GM19099 (cell line): ENCODE data around the gene MYH11.

Experiments
- POLR2A ChIP-seq: IDR thresholded peaks from 3 replicates; pipeline ENCODE4 v1.6.1; 2011; ENCODE audit warnings: low read depth; ENCODE audit not compliant: insufficient read length; ENCODE audit errors: extremely low read depth

Gene MYH11

DNA sequence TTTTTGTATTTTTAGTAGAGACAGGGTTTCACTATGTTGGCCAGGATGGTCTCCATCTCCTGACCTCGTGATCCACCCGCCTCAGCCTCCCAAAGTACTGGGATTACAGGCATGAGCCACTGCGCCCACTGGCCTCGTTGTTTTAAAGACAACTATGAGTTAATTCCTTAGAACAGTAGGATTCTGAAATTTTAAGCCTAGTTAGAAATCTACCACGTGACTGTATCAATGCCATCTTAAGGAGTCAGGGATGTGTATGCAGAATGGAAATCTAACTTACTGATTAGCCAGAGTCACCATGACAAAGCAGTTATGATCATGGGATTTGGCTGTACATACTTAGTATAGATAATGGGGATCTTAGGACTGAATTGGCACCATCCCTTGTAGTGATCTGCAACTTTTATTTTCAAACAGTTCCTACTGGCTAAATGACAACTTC, 28.8 kb upstream of the MYH11 start:
- no peak for TF ChIP-seq POLR2A

DNA sequence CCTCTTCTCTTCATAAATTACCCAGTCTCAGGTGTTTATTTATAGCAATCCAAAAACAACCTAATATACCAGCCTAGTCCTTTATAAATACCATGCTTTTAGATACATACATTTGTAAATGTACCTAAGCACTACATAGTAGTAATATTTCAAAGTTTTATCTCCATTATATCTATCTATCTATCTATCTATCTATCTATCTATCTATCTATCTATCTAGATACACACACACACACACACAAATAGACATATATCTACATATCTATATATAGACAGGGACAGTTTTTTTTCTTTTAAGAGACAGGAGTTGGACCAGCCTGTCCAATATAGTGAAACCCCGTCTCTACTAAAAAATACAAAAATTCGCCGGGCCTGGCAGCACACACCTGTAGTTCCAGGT, 25.7 kb upstream of the MYH11 start:
- TF ChIP-seq POLR2A, result no peak

DNA sequence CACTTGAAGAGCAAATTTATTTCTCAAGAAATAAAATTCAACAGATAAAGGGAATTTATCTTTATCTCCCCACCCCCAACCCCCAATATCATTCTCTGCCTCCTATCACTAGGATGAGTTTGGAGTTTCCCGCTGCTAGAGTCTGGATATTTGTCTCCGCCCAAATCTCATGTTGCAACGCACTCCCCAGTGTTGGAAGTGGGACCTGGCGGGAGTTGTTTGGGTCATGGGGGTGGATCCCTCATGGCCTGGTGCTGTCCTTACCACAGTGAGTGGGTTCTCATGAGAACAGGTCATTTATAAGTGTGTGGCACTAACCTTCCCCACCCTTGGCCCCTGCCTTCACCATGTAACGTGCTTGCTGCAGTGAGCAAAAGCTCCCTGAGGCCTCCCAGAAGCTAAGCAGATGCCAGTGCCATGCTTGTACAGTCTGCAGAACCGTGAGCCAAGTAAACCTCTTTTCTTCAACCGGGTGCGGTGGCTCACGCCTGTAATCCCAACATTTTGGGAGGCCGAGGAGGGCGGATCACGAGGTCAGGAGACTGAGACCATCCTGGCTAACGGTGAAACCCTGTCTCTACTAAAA, 25.1 kb upstream of the MYH11 start:
- no peak for TF ChIP-seq POLR2A

DNA sequence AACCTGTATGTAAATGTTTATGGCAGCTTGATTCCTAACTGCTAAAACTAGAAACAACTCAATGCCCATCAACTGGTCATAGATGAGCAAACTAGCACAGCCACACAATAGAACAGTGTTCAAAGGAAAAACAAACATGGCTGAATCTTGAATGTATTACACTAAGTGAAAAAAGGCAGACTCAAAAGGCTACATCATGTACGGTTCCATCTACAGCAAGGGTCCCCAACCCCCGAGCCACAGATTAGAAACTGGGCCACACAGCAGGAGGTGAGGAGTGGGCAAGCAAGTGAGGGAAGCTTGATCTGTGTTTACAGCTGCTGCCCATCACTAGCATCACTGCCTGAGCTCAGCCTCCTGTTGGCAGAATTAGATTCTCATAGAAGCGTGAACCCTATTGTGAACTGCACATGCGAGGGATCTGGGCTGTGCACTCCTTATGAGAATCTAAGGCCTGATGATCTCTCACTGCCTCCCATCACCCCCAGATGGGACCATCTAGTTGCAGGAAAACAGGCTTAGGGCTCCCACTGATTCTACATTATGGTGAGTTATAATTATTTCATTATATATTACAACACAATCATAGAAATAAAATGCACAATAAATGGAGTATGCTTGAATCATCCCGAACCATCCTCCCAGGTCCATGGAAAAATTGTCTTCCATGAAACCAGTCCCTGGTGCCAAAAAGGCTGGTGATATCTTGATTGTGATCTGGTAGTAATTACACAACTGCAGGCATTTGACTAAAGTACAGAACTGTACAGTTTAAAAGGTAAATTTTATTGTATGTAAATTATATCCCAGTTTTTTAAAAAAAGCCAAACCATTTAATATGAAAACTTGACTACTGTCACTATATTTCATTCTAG, 23.8 kb upstream of the MYH11 start:
- no peak for TF ChIP-seq POLR2A

DNA sequence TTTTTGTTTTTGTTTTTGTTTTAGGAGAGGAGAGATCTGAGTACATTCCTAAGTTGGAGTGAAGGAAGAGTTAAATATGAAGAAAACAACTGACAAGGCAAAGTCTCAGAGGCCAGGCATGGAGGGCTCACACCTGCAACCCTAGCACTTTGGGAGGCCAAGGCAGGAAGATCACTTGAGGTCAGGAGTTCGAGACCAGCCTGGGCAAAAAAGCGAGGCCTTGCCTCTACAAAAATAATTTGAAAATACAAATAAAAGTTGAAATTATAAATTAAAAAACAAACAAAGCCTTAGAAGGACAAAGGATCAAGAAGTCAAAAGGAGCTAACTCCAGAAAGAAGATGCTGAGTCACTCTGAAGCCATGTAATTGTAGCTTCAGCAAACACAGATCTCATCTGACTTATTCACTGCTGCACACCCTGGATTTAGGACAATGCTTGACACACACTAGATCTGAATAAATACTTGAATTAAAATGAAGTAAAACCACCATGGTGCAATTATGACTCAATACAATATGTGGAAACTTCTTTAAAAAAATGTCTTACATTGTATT, 22.5 kb upstream of the MYH11 start:
- TF ChIP-seq POLR2A, result no peak

DNA sequence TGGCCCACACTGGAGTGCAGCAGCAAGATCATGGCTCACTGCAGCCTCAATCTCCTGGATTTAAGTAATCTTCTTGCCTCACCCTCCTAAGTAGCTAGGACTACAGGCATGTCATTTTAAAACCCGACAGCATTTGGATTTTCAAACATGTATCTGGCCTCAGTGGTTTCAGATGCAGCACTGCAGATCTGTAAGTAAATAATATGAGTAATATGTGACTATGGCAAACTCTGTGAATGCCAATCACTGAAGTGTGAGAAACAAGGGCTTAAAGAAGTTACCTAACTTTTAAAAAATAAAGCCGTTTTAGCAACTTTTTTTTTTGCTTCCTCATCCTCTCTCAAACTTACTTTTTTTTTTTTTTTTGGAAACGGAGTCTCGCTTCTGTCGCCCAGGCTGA, 19.7 kb upstream of the MYH11 start:
- no peak for TF ChIP-seq POLR2A

DNA sequence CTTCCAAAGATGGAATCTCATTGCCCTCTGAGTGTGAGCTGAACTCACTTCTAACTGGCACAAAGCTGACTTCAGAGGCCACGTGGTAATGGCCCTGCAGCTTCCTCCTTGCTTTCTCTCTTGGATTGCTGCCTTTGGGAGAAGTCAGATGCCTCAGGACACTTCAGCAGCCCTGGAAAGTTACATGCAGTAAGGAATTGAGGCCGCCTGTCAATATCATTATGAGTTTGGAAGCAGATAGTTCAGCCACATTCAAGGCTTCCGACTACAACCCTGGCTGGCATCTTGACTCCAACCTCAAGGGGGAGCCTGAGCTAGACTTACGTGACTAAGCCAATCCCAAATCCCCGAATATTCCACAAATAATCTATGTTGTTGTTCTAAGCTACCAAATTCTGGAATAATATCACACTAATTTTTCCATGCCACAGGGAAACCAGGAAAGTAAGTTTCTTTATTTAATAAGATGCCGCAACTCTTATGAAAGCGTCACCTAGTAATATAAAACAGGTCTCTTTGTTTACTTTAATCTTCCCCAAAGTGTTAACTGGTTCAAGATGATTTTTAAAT, 18.0 kb upstream of the MYH11 start:
- no peak for TF ChIP-seq POLR2A

DNA sequence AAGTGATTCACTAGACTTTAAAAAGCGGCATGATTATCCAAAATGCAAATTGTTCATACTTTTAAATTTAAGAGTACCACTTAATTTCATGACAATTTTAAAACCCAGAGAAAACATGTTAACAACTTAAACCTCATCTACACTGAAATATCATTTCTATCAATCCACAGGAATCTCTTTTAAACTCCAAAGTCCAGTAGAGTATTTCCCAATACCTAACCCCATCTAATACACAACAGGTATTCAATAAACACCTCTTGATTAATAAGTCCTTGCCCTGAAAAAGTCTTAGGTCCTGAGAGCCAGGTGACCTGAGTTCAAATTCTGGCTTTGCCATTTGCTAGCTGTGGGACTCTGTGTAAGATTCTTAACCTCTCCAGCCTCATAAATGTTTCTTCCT, 16.9 kb upstream of the MYH11 start:
- TF ChIP-seq POLR2A, result no peak

DNA sequence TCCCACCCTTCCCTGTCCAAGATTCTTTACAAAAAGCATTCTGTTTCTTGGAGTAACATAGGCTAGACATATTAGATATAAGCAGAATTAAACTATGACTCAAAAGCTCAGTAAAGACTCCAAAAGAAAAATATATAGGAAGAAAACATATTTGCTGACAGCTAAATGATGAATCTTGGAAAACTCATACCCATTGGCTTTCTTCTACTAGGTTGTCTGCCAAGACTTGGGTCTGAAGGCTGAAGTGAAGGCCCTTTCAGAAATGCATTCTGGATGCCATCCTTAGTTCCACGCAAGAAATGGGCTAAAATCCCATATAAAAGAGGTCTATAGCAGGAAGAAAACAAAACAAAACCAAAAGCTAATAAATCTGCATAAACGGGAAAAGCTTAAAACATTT, 16.5 kb upstream of the MYH11 start:
- TF ChIP-seq POLR2A, result no peak

DNA sequence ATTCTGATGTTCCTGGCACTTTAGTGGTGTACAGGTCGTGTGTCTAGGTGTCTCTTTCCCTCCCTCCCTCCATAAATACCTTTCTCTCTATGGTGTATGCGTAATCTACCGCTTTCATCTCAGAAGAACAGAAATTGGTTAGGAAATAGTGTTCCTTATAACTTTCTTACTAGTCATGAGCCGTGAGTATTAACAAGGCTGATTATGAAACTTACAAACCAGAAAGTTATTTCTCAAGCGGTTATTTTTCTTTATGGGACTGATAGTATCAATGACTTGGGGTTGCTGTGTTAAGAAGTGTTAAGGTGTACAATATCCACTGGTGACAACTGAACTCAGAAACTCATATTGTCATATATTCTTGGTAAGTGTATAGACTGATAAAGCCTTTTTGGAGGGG, 13.2 kb upstream of the MYH11 start:
- TF ChIP-seq POLR2A, result no peak

DNA sequence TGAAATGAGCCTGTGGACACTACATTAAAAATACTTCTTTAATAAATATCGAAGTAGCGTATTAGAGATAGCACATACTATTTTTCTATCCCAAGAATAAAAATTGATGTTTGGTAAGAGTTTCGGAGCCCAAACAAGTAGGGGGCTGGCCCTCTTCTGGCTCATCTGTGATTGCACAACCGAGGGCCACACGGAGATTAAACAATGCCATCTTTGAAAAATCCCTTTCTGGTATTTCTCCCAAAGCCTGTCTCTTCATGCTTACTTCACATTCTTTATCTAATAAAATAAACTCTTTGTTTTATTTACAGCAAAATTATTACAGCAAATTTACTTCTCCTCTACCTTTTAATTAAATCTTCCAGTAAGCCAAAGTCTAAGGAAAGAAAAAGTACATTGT, 9.6 kb upstream of the MYH11 start:
- no peak for TF ChIP-seq POLR2A

DNA sequence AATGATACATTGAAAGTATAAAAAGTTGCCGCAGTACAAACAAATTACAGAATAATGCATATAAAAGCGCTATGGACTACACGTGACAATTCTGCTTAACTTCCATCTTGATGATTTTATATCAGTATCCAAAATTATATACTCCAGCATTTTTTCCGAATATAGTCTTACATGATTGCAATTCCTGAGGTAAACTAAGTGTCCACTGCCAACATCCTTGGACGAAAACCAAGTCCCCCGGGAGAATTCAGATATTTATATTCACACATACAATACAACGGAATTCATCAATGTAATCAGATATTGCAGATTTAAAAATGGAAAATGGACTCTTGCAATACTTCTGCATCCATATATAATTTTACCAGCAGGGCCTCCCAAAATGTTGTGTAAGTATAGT, 8.9 kb upstream of the MYH11 start:
- TF ChIP-seq POLR2A, result no peak

DNA sequence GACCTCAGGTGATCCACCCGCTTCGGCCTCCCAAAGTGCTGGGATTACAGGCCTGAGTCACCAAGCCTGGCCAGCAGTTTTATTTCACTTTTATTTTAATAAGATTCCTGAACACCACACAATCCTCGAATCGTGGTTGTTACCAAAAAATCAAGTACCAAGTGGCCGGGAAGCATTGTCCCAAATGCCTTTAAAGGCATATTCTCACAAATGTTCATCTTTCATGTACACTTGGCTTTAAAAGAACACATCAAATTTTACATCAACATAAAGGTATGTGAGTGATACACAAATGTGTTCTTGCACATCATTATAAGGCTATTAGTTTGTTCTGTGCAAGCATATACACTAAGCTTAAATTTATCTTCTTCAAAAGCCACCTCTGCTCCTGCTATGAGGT, 8.1 kb upstream of the MYH11 start:
- no peak for TF ChIP-seq POLR2A

DNA sequence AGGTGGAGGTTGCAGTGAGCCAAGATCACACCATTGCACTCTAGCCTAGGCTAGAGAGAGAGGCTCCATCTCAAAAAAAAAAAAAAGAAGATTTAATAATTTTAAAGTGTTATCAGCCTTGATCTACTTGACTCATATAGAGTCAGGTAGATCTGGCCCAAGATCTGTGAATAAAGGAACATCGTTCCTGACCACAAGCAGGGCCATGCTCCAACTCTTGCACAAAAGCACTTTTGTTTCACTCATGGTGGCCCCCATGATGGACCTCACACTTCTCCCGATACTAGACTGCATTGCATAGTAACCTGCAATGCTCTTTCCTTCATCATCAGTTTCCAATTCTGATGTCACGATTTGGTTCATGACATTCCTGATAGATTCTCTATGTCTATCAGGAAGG, 5.2 kb upstream of the MYH11 start:
- TF ChIP-seq POLR2A, result no peak

DNA sequence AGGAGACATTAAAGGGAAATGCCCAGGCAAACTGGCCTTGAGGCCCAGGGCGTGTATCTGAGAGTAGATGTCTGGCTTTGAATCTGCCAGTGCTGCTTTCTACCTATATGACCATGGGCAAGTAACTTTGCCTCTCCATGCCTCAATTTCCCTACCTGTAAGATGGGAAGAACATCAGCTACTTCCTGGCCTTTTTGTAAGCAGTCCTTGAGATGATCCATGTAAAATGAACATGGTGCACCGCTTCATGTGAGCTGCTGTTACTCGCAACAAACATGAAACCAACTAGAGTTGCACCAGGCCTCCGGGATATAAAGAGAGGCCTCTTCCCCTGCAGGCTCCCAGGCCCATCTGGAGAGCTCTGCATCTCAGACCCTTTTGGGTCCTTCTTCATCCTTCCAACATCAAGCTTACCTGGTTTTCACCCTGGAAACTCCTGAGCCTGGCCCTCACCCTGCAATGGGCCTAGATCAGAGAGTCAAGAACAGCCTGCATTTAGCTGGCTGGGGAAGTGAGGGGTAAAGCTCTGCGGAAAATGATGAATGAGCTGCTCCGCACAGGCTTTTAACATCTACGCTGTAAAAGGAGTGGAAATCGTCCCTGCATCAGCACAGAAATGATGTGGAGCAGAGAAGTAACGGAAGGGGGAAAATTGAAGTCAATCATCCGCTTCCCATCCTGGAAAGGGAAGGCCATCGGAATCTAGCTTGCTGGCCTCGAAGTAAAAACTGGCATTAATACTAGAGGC, 2.3 kb upstream of the MYH11 start:
- no peak for TF ChIP-seq POLR2A
